Stimulated activated CD4-positive, alpha-beta T cell treated with anti-CD3 and anti-CD28 coated beads, Interleukin-15, amount 100 ng/mL, for 1 hour (primary cell): ENCODE data around the gene CFAP90.

Experiments
- DNase-seq, 2 donors: peaks; one replicate each; pipeline ENCODE4 v3.0.0-alpha.2; 2020; ENCODE audit warnings: low read depth in 1 of 2, low spot score in 1 of 2

Gene CFAP90, protein sequence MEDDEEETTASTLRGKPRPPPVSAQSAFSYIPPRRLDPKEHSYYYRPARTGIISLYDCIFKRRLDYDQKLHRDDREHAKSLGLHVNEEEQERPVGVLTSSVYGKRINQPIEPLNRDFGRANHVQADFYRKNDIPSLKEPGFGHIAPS

DNA sequence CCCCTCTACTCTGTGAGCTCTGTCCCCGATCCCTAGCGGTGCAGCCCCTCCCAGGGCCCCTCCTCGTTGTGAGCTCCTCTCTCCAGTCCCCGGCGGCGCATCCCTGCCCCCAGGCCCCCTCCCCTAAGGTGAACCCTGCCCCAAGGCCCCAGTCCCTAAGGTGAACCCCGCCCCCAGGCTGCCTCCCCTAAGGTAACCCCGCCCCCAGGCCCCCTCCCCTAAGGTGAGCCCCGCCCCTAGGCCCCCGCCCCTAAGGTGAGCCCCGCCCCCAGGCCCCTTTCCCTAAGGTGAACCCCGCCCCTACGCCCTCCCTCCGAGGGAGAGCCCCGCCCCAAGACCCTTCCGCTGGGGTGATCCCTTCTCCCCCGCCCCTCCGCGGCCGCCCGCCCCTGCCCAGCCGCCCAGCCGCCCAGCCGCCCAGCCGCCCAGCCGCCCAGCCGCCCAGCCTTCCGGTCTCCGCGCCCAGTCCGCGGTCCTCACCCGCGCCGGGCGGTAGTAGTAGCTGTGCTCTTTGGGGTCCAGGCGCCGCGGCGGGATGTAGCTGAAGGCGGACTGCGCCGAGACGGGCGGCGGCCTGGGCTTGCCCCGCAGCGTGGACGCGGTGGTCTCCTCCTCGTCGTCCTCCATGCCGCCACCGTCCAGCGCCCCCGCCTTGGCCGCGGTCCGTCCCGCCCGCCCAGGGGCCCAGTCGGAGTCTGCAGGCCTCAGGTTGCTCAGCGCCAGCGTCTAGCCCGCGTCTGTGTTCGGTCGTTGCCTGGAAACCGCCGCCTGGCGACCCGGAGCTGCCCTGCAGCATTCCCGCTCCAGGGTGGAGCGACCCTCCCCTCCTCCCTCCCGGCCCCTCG lies at the start of gene CFAP90:
TSS of gene CFAP90 (minus strand) at position 739 of the 845 bp plus-strand sequence. CDS start at position 627, 112 bp downstream.
- no peak for DNase-seq

DNA sequence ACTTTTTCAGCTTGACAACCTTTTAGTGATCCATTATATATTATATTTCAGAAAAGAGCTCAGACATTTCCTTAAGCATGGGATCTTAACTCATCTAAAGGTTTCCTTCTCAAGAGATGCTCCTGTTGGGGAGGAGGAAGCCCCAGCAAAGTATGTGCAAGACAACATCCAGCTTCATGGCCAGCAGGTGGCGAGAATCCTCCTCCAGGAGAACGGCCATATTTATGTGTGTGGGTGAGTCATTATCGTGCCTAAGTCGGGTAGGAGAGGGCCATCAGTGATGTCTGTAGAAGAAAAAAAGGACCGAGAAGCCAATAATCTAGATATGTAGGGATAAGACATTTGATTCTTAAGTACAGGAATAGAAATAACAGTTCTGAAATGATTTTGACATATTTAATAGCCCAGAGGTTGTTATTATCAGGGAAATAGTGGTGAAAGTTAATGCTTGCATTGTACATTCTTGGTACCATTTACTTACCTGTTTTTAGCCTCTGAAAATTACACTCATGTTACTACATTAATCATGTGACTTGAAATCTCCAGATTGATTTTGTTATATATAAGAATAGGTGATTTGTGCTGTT lies 46.2 kb upstream of the CFAP90 start:
- DNase-seq = no peak

DNA sequence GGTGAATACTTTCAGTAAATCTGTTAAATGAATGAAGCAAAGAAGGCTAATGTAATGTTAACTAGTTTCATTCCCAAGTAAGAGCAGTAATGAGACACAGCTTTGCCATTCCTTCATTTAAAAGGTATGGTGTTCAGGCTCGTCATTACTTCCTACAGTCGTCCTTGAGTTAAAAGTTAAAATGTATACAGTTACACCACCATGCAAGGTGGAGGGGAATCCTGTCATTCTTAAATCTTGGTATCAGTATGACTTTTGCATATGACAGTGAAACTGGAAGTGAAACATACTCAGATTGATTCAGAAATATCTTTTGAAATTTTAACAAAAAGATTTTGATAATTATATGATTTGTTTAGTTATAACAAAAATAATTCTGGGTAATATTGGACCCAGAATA lies 43.9 kb upstream of the CFAP90 start:
- DNase-seq = no peak

DNA sequence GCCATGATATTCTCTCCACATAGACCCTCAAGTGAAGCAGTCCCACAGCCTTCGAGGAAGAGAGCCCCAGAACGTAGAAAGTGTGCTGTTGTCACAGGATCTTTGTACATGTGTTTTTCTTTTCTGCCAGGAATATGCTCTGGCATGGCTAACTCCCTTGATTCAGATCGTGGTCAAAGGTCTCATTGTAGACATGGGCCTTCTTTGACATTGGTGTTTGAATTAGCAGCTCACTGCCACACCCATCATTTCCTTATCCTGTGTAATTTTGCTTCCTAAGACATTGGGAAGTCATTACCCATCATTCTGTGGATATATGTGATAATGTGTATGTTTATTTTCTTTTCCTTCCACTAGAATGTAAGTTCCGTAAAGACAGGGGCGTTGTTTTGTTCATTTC lies 43.5 kb upstream of the CFAP90 start:
- DNase-seq = no peak

DNA sequence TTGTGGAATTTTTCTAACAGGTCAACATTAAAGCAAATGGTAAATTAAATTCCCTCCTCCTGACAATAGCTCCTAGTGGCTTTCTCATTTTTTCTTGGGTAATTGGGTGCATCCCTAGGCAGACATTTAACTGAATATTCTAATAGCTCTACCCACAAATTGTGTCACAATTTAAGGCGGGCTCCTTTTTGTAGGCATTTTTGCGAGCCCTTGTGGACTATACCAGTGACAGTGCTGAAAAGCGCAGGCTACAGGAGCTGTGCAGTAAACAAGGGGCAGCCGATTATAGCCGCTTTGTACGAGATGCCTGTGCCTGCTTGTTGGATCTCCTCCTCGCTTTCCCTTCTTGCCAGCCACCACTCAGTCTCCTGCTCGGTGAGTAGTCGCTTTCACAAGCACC lies 38.0 kb upstream of the CFAP90 start:
- no peak for DNase-seq

DNA sequence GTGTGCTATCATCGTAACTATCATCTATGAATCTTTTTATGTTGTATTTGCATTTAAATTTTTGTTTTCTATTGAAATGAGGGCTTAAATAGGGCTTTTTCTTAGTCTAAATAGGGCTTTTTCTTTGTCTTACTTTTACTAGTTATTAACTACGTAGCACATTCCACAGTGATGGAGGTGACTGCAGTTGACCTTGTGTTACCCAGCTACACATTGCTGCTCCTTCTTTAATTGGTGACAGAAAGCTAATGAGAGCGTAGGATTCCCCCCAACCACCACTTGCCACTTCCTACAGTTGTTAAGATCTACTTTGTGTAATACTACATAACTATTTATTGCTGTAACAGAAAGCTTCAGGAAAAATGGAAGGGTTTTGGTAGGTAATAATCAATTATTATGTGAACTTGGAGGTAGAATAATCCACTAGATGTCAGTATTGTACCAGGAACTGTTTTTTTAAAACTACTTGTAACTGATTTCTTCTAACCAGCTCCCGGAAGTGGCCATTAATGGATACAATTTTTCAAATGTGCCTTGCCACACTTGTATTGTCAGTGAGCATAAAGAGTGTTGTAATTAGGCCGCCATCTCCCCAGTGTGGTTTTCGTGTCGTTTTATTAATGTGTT lies 36.0 kb upstream of the CFAP90 start:
- no peak for DNase-seq

DNA sequence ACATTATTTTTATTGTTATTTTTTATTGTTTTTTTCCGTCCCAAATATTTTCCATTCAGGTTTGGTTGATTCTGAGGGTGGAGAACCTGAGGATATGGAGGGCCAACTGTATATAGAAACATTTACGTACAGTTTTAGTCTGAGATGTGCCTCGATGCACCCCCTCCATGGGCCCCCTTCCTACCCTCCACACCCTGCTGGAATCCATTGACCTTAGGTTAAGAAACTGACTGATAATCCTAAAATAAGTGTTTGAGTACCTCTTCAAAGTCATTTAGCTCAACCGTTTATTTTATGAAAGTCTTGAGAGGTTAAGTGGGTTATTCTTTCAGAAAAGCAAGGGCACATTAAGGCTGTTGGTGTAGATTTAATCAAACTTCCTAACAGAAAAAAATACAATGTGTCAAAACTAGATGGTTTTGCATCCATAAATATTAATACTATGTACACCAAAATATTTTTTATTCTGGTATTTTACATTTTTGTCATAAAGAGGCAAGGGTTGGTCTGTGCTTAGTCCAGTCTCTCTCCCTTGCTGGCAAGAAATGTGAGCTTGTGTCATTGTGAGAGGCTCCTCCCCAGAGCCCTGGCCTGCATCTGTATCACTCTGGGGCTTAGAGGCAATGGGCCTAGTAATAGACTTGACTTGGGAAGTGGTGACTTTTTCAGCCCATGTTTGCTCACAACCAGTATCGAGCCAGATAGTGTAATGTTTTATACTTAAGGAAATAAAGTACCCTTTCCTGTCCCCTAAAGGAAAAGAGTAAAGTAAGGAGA lies 33.7 kb upstream of the CFAP90 start:
- no peak for DNase-seq

DNA sequence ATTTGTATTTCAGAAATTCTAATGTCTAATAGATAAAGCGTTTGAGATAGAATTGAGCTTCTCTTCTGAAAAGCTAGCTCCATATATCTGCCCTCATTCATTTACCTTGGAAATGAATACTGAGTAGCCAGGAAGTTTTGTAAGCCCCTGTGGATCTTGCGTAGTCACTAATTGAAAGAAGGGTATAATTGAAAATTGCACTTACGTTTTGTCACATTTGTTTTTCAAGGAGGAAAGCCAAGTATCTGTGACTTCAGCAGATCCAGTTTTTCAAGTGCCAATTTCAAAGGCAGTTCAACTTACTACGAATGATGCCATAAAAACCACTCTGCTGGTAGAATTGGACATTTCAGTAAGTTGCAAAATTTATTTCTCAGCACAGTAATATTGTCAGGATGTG lies 32.0 kb upstream of the CFAP90 start:
- no peak for DNase-seq

DNA sequence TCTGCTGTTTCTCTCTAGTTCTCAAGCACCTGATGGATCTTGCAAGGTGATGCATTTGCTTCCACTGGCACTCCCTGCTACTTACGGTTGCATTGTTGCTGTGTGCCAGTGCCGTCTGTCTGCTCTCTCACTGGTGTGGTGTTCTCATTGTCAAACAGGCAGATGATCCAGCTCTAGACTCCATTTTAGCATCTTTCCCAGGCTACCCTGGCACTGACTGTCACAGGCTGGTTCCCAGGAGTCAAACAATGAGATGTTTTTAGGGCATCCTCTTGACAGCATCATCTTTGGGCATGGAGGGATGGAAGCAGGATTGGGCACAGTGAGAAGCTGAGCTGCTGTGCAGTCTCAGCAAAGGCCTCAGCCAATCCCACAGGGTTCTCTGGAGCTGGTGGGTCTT lies 30.9 kb upstream of the CFAP90 start:
- no peak for DNase-seq

DNA sequence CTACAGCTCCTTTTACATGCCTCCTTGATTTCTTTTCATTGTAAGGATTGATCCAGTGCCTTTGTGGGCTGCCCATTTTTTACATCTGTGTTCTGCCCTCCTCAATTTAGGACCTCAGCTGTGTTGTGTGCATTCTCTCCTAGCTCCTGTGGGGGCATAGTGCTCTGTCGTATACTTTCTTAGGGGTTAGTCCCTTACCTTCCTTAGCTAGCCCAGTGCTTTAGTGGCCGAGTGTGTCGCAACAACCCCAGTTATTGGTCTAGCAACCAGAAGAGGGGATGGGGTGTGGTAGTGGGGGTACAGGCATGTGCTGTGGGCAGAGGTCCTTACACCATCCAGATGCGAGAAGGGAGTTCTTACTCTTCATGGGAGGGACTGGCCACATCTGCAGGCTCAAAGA lies 30.2 kb upstream of the CFAP90 start:
- no peak for DNase-seq

DNA sequence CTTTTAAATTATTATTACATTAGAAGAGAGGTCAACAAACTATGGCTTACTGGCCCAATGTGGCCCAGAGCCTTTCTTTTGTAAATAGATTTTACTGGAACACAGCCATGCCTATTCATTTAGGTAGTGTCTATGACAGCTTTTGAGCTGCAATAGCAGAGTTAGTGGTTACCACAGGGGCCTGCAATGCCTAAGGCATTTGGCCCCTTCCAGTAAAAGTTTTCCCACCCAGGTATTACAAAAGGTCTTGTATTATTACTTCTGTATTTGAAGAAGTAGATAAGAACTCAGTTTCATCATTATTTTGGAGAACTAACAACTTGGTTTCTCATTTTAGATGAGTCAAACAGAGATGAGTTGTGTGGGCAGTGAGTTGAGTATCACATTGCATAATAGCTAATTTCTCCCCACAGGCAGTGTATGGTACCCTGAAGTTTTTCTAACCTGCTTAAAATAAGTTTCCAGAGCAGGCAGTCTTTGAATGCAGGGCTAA lies 27.5 kb upstream of the CFAP90 start:
- no peak for DNase-seq

DNA sequence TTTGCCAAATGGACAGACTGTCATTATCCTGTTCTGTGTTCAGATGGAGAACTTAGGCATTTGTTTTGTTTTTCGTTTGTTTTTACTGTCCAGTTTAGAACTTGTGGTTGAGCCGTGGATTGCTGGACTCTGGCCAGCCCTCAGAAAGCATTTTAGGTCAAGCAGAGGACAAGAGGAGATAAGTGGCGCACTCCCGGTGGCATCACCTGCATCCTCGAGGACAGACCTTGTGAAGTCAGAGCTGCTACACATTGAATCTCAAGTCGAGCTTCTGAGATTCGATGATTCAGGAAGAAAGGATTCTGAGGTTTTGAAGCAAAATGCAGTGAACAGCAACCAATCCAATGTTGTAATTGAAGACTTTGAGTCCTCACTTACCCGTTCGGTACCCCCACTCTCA lies 26.9 kb upstream of the CFAP90 start:
- no peak for DNase-seq

DNA sequence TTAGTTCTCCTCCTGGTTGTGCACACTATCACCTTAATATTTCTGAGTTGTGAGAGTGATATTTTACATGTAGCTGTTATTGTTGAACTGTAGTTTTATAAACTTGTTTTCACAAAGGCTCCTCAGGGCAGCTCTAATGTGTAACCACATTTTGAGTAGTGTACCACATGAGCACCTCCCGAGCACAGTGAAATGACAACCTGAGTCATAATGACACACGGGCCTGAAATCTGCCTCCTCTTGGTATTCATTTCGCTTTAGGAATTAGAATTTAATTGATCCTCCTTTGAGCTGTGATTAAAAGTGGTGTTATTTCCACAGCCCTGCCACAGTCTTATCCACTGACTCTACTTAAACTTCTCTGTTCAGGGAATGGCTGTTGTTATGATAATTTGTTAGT lies 25.9 kb upstream of the CFAP90 start:
- DNase-seq = no peak

DNA sequence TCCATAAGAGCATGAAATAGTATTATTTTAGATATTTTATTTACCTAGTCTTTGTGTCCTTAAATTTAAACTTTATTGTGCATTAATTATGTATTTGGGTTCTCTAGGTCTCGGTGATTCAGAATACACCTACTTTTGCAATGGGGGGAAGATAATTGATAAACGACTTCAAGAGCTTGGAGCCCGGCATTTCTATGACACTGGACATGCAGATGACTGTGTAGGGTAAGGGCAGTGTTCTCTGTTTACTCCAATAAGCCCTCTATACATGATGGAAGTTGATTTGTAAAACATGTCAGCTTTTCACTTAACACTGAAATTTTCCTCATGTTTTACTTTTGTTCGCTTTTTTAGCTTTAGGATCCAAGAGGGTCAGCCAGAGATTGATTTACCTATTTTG lies 24.2 kb upstream of the CFAP90 start:
- DNase-seq = no peak

DNA sequence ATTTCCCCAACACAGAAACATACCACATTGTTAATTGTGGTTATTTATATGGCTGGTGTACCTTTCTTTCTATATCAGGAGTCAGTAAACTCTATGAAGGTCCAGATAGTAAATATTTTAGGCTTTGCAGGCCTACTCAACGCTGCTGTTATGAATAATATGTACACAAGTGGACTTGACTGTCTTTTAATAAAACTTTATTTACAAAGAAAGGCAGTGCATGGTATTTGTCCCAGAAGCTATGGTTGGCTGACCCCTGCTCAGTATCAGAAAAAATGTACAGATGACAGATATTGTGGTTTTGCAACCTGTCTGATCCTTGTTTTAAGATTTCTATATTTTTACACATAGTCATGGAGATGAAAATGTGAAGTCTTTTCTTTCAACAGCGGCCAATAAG lies 23.7 kb upstream of the CFAP90 start:
- no peak for DNase-seq

DNA sequence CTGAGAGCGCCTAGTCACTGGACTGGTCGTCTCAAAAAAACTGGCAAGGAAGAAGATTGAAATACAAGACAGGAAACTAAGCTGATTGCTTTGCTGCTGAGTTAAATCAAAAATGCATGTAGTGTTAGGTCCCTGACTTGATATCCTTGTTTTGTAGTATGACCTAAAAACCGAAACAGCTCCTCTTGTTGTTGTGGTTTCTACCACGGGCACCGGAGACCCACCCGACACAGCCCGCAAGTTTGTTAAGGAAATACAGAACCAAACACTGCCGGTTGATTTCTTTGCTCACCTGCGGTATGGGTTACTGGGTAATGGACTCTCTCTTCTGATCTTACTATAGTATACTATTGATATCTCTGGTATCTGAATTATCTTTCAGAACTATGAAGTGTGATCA lies 22.3 kb upstream of the CFAP90 start:
- no peak for DNase-seq

DNA sequence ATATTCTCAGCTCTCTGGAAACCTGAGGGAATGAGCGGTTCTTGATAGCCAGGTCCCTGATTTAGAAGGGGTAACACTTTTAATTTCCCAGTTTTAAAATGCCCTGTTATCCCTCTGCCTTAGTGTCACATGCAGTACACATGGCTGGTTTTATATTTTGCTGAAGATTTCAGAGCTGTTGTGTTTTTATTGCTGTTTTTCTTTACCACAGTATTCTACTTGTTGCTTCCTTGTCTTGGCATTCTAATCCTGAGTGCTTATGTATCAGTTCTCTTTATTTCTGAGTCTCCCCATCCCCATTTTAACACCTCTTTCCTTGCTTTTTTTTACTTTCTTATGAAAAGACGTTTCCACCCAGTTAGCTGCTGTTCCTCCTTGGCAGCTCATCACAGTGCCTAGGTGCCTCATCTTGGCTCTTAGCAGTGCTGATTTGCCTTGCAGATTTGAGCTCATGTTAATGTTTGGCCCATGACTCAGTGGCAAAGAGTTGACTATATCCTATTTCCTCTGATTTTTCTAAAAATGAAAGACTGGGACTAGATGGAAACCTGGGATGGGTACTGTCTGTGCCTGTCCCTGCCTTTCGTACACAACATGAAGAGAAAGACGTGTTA lies 21.7 kb upstream of the CFAP90 start:
- DNase-seq = no peak

DNA sequence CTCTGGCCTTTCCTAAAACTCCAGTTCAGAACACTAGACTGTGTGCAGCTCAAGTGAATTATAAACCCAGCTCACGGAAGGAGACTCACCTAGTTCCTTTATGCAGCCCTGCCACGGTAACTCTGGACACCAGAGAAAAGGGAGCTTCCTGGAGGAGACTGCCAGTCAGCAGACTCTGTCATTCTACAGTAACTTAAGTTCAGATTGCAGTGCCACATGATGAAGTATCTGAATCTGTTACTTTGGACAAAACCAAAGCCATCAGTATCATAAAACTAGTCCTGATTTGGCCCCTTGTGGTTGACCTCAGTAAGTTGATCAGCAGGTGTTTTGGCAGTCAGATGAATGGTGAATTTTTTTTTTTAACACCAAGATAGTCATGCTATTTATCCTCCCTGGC lies 20.7 kb upstream of the CFAP90 start:
- no peak for DNase-seq

DNA sequence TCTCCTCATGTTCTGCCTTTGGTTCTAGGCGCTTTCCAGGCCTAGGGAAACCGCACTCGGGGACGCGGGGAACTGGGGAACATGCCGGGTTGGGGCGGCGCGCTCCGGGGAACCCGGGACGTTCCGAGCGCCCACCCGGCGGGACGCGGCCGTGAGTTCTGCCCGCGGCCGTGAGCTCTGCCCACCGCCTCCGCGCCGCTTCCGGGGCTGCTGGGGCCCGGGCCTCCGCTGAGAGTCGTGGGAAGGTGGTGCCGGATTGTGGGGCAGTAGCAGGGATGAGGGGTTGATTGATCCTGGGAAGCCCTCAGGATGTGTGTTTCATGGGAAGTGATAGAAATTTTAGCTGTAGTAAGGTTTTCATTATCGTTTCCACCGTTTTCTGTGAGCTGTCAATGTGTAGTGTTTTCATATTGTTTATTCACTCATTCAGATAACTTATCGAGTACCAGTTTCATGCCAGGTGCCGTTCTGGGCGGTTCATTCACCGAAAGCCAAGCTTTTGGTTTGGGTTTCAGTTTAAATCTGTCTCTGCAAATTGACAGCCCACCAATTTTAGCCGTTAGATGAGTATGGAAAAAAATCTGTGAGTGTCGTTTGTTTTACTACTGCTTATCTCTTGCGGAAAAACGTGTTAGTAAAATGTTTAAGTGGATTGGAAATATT lies 18.7 kb upstream of the CFAP90 start:
- no peak for DNase-seq

DNA sequence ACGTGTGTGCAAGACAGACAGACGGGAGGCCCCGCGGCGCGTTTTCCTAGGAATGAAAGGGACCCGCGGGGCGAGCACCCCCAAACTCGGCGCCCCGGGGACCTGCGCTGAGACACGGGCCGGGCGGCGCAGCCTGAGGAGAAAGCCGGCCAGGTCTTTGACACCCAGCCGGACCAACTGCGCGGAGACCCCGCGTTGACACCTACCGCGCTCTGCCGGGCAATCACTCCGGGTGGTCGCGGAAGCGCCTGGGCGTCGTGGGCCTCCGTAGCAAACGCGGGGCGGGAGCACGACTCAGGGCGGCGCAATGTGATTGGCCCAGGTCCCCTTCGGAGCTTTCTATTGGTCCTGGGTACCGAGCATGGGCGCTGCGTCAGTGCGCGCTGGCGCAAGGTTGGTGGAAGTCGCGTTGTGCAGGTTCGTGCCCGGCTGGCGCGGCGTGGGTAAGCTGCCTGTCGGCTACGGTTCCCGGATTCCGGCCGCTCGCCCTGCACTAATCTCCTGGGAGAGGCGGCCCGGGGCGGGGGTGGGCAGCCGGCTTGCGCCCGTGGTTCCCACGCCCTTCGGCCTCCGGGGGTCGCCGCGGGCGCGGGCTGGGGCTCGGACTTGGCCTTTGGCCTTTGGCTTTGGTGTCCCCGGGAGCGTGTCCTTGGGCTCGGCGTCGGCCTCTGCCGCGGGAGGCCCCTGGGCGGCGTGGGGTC lies 18.0 kb upstream of the CFAP90 start, which contains the start of the genes FASTKD3 and MTRR:
TSS of gene FASTKD3 (minus strand) at position 259 of the 701 bp plus-strand sequence. CDS start 948 bp downstream, outside the sequence.
TSS of gene MTRR (plus strand) at position 376 of the 701 bp plus-strand sequence. CDS start 1,647 bp downstream, outside the sequence.
- DNase-seq = peak; percentile 77 to 83
